ENCODE results near the gene CPB1.

- TF ChIP-seq CTCF (IDR thresholded peaks at IDR 0.05; ENCODE audit: borderline replicate concordance, extremely low read depth, low read length, poor library complexity, severe bottlenecking) (no peak), EZH2 (IDR thresholded peaks at IDR 0.05; ENCODE audit: borderline replicate concordance, low read depth, low read length, severe bottlenecking) (no peak)
These were observed 18.3 kb downstream of the CPB1 start for GRCh38 chr3:148845756-148846395.

All from DND-41 (cell line).